ENCODE results near the gene TRMT10A.

TRMT10A gene, protein sequence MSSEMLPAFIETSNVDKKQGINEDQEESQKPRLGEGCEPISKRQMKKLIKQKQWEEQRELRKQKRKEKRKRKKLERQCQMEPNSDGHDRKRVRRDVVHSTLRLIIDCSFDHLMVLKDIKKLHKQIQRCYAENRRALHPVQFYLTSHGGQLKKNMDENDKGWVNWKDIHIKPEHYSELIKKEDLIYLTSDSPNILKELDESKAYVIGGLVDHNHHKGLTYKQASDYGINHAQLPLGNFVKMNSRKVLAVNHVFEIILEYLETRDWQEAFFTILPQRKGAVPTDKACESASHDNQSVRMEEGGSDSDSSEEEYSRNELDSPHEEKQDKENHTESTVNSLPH

DNA sequence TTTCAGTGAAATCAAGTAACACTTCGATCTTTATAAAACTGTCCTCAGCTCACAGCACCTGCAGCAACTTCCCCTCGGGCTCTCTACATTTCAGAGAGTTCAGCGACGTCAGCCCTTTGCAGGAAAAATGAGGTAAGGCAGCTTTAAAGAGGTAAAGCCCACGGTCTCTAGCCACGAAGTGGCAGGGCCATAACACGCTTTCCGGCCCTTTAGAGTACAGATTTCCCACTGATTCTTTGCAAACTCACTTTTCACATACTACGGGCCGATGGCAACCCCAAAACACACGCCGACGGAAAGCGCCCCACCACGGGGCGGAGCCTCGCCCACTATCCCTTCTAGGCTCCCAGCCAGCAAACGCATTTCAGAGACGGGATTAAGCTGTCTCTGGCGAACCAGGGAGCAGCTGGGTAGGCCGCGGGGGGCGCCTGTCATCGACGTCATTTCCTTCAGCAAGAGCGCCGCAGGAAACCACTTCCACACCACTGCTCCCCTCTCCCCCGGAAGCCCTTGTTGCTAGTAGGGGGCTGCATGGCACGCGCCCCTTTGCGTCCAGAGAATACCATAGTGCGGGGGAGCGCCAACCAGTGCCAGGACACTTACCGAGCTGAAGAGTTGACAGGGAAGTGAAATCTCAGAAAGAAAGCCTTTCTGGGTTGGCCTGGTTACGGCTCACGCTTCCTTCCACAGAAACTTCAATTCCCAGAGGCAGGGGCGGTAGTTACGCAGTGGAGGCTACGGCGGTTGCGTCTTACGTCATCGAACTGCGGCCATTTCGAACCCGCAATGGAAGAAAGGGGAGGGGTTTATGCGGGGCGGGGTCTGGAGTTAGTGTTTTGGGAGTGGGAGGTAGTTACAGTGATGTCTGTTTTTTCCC is at the start of gene TRMT10A:
Gene TRMT10A, minus strand, starts transcription at position 730 of the 877 bp plus-strand sequence. CDS start 4,701 bp downstream, outside the sequence.
- peak; percentile 98 for DNase-seq

DNA sequence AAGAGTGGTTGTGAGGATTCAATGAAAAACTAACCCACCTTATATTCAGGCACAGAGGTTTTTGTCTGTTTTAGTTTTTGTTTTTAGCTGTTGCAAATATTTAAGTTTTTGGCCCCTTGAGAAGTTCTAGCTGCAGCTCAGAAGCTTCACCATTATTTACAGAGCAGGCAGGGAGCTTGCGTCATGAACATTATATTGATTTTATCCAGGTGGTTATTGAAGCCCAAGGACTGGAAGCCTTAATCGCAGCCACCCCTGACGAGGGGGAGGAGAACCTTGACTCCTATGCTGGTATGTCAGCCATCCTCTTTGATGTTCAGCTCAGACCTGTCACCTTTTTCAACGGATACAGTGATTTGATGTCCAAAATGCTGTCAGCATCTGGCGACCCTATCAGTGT is 48.9 kb upstream of the TRMT10A start:
- no peak for DNase-seq

DNA sequence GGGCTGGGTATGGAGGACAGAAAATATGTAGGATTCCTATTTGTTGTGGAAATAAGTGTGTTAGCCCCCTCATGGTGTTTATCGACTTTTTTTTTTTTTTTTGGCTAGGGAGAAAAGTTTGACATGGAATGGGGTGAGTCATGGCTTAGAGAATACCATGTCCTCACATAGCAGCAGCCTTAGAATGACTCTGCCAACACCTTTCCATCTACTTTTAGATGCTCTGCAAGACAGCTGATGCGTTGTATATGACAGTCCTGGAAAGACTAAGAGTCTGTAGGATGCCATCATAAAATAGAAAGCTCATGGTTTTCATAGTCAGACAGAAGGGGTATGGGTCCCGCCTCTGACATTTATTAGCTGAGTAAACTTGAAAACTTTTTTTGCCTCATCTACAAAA is 48.4 kb upstream of the TRMT10A start:
- DNase-seq: no peak

DNA sequence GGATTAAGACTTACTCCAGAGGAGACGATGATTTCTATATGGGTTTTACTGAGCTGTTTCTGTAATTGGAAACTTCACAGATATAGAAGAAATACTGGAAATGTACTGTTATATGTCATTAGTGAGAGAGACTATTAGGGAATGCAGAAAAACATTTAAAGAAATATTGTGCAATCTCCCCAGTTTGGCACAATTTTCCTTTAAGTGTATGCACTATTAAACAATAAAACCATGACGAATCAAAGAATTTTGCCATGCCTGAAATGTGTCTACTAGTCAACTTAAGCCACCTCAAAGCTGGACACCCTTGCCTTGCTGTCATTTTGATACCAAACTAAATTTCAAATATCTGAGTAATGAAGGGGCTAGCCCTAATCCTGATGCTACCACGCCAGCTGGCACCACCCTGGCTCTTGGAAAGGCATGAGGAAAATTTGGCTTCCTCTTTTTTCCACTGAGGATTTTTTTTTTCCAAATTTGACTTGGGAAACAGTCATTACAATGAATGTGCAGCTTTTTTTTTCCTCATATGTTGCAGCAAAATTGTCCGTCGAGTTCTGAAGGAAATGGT is 46.9 kb upstream of the TRMT10A start:
- DNase-seq: no peak

DNA sequence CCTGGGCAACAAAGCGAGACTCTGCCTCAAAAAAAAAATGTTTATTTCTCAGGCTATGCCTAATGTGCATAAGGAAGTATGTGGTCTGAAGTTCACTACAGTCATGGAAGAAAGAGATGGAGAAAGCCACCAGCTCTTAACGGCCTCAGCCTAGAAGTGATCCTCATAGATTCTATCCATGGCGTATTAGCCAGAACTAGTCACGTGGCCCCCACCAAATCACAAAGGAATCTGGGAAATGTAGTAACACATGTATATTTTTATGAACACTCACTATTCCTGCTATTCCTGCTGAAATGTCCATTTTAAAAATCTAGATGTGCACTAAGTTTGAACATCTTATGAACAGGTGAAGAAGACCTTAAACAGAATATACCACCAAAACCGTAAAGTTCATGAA is 44.6 kb upstream of the TRMT10A start:
- DNase-seq: no peak

DNA sequence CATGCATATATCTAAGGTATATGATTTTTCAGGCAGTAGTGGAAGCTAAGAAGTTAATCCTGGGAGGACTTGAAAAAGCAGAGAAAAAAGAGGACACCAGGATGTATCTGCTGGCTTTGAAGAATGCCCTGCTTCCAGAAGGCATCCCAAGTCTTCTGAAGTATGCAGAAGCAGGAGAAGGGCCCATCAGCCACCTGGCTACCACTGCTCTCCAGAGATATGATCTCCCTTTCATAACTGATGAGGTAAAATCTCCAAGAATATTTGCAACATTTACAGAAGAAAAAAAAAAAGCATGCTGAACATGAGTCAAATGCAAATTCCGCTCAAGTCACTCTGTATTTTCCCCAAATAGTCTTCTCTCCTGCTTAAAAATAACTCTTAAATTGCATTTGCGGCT is 42.9 kb upstream of the TRMT10A start:
- no peak for DNase-seq

DNA sequence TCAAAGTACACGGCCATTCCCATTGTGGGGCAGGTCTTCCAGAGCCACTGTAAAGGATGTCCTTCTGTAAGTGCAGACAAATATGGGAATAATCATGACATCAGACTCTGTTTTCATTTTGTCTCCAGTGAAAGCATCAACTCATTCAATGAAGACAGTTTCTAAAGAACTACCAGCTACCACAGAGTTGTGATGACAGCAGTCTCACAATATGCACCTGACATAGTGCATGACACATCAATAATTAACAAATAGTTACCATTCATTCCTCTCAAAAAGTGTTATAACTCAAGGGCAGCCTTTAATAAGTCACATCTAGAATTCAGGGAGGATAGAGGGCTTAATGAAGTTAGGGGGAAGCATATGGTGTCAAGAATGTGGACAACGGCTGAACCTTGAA is 31.0 kb upstream of the TRMT10A start:
- no peak for DNase-seq

DNA sequence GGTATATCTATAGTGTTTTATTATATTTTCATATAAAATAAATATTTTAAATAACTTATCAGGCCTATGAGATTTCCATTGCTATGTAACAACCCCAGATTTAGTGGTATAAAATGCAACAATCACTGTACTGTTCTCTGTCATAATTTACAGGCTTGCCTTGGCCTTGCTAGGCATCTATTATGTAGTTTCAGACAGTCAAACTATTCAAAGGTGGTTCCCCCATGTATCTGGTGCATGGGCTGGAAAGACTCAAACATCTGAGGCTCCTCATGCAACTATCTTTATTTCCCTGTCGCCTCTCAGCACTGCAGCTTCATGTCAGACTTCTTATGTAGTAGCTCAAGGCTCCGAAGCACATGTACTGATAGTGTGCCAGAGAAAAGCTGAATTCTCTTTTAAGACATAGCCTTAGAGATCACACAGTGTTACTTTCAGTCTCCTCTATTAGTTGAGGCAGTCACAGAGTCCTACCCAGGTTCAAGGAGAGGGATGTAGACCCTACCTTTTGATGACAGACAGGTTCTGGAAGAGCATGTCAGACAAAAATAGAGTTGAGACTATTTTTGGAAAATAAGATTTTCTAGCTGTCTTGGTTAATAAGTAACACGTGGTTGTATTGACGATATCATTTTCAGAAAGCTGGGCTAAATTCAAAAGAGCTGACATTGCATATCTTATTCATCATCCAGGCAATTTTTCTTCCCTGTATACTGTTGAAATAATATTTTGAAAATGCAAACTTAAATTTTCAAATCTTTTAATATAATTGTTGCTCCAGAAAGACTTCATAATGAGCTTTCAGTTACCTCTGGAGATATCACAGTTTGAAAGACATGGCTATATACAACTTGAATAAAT is 30.2 kb upstream of the TRMT10A start:
- no peak for DNase-seq

DNA sequence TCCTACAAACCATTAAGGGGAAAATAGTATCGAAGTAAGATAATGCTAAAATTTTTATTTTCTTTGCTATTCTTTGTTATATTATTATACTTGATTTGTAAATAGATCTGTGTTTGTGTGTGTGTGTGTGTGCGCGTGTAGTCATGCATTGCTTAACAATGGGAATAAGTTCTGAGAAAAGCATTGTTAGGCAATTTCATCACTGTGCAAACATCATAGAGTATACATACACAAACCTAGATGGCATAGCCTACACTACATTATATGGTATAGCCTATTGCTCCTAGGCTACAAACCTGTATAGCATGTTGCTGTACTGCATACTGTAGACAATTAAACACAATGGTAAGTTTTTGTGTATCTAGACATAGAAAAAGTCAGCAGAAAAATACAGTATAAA is 27.9 kb upstream of the TRMT10A start:
- DNase-seq: no peak

DNA sequence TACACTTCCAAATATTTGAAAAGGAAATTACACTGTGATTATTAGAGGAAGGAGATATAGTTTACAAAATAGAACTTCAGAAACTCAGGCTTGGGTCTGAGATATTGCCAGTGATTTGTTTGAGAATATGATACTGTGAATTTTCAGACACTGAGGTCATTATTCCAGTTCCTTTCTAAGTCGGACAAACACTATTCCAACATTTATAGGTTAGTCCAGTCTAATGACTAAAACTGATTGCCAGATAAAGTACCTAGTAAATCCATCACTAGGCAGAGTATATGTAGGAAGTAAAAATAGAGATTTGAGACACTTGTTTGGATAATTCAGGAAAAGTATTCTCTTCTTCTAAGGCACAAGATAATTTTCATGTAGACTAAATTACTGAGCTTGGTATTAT is 24.0 kb upstream of the TRMT10A start:
- DNase-seq: no peak

DNA sequence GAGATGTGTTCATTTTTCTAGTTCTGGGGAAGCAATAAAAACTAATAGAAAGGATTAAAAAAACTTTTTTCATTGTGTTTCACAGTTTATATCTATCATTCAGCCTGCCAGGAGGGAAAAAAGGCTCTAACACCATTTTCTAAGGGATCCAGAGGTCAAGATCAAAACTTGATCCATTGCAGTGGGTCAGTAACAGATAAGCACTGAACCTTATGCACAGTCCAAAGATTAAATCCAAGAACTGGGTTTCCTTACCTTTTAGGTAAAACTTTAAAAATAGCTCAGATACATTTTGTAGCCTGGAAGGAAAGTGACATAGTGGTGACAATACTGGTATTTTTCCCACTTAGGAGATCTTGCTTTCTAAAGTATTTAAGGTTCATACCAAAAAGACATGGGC is 23.5 kb upstream of the TRMT10A start:
- no peak for DNase-seq

DNA sequence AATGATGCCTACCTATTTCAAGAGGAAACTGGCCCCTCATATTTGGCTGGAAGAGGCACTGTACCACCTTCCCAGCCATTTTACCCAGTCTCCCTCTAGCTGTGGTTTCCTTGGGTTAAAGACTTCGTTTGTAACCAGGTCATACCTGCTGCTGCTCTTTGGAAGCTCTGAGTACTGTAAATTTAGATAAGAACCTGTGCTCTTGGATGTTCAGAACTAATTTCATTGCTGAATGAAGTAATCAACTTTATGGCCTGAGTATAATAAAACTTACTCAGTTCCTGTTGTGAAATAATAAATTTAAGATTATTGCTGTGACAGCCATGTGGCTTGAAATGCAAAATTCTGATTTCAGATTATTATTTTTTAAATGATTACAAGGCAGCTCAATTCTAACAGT is 23.0 kb upstream of the TRMT10A start:
- DNase-seq: no peak

DNA sequence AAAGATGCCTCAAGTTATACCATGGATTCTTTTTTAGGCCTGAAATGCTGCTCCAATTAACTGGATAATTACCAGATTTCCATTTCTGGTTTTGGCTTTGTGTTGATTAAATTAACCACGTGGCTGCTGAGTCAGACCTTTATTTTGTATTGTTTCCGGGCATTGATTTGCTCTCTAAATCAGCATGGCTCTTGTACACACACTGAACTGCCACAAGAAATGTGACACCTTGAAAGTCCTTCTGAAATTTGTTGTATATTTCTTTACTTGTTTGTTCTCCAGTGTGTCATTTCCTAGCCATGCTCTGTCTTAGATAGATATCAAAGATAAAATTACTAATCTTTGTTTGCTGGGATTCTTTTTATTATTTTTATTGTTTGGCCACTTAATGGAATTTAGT is 22.5 kb upstream of the TRMT10A start:
- DNase-seq: no peak

DNA sequence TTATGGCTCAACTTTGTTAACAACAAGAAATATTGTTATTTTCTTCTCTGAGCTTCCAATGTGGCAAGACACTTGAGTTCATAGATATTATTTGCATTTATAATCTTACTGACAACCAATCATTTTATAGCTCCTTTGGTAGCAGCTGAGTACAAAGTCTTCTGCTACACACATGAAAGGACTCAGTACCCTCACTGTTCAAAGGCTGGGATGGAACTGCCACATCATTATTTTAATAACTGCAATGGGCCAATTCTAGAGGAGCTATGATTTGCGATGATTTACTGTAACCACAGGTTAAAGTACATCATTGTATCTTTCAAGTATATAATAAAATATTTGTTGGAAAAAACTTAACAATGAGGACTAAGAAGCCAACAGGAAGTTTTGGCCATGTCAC is 21.7 kb upstream of the TRMT10A start:
- DNase-seq: no peak

DNA sequence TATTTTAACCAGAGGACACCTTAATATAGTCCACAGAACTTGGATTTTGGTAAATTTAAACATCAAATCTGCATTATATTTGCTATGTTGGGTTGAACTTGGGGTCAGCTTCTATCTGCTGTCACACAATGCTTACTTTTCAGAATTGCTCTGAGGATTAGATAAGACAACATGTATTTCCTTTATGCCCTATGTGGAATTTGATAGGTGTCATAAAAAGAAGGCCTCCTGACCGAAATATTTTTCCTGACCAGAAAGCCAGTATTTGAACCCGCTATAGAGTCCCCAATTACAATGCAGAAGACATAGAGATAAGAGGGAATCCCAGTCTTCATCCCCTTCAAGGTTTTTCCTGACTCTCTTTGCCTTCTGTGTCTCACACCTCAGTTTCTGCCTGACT is 14.9 kb upstream of the TRMT10A start:
- DNase-seq: no peak

DNA sequence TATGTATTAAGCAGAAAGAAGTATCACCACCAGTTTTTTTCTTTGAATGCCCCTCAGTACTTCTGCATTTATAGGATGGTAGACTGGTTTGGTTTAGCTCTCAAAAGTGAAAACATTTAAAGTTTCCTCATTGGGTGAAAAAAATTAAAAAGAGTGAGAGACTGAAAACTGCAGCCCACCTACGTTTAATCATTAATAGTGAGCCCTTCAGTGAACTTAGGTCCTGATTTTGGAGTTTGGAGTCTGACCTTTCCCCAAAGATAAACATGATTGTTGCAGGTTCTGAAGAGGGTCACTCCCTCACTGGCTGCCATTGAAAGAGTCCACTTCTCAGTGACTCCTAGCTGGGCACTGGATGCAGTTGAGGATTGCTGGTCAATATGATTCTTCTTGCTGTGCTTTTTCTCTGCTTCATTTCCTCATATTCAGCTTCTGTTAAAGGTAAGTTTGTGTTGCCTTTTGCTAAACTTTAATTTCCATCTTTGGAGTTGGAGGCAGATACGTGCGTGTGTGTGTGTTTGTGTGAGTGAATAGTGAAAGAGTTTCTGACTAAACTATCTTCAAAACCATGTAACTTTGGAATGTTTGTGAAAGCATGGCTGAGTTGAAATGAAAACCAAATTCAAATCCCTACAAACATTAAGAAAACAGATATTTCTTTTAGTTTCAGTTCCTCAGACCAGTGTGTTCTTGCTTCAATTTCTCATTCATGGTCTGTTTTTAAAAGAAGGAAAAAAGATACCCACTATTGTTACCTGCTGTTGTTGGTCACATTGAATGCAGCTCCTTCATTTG is 10.9 kb upstream of the TRMT10A start, which contains the start of gene MTTP:
Gene MTTP, plus strand, starts transcription at position 295 of the 795 bp plus-strand sequence. Its CDS starts 86 bp downstream, at position 381.
- DNase-seq: no peak

DNA sequence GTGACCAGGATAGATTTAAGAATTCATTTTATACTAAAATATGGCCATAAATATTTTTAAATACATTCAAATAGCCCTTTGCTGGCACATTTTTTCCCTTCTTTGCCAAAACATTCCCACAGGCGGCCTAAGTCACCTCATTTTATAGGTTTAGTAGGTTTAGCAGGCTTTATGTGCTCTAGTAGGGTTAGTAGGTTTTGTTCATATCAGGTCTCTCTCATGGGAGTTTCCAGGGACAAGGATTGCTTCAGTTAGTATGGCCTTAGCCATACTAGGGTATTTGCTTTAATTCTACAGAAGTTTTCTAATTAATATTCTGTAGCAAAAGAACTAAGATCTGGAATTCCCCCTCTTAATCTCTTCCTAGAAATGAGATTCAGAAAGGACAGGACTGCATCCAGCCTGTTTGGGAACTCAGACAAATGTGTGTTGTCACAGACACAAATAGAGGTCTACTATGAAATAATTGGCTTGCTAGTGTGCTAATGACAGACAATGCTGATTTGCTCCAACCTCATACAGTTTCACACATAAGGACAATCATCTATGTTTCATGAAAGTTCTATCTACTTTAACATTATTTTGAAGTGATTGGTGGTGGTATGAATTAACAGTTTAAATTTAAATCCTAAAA is 10.0 kb upstream of the TRMT10A start:
- no peak for DNase-seq

DNA sequence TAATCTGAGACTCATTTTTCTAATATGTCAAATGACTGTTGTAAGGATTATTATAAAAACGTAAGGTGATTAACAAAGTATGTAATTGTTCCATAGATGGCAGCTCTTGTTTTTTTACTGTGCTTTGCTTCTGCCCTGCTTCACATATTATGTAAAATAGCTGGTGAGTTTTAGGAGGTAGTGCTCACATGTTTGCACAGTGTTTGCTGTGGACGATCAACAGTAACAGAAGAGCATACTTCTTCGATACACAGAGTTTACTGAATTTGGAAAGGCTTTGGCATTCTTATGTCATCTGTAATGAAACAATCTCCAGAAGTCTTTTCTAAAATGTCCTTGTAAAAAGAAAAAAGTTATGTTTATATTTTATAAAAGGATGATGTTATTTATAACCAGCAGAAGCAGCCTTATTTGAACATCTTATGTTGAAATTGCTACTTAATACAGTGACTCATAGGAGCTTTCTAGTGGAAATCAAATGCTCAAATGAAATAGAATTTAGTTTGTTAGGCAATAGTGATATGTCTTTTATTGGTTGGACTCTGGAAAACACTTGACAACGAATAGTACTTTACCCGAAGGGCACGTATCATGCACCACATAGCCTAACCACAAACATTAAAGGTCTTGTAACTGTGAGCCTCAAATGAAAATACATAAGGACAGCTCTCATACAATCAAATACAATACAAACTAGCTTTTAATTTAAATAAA is 8.8 kb upstream of the TRMT10A start:
- no peak for DNase-seq

DNA sequence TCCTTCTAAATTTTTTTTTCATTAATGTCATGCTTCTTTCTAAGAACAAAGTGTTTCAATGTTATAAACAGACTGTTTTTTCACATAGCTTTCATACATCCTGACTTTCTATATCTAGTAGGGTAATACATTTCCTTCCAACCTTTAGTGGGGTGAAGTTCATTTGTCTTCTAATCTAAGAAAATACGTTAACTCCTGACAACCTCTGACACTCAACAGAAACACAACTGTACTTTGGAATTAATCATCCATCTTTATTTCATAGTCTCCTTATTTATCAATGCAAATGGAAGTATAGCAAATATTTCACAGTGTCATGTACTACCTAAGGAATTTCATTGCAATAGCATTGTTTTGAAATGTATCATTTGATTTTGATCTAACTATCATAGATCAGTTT is 8.0 kb upstream of the TRMT10A start:
- no peak for DNase-seq

DNA sequence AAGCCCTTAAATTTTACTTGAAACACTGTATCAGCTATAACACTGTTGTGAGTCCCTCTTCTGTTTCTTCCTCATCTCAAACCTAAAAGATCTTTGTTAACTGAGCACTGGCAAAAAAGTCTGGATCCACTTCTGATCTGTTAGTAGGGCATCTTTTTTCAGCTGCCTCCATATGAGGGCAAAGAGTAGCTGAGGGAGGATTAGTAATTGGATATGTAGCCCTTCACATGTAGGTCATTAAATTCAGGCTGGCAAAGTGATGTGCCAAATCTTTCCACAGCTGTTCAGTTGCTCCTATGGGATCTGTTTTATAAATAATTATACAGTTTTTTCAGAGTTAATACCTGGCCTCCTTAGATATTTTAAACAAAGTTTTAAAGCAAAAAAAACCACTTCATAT is 1.1 kb upstream of the TRMT10A start:
- no peak for DNase-seq

DNA sequence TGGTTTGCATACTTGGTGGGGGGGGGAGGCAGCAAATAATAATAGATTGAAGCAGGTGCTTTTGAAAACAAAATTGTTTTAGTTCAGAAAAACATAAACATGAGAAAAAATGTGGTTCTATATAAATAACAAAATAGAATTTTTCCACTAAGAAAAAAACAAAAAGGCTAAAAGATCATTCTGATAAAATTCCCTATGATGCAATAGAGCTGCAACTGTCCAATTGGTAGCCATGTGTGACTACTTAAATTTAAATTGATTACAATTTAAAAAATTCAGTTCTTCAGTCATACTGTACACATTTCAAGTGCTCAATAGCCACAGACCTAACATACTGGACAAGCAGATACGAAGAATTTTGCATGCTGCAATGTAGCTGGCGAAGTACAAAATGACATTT is 11.0 kb downstream of the TRMT10A start:
- DNase-seq: no peak

Measured in hematopoietic multipotent progenitor cell treated with erythropoietin and hydrocortisone succinate and interleukin-3 and kit ligand, for 8 days (in vitro differentiated cells).